22Rv1 (cell line): ENCODE measurements around the gene EPB42.

Experiments
- CTCF ChIP-seq: fragments of 450-650 bp; IDR thresholded peaks from 2 replicates; pipeline ENCODE4 v1.5.1; 2017; ENCODE audit warnings: mild to moderate bottlenecking
- ZFX ChIP-seq: fragments of 450-650 bp; IDR thresholded peaks from 2 replicates; pipeline ENCODE4 v1.6.1; 2017; ENCODE audit warnings: antibody characterized with exemption, borderline replicate concordance

- TF ChIP-seq CTCF (no peak), ZFX (no peak)
Measured at GRCh38 chr15:43251185-43251870, 30.5 kb upstream of the EPB42 start.
